Fibroblast of the conjunctiva (primary cell): ENCODE data around the gene FXN.
"Not testable (repeated sequence)": the region's sequence is repeated elsewhere in the genome, so short reads cannot be mapped to it uniquely, and the experiment has no call there.

Experiments
- DNase-seq: peaks from one replicate; pipeline ENCODE4 v3.0.0-alpha.2; 2010; ENCODE audit warnings: low read depth

The FXN gene

GRCh38 chr9:69035438-69036308 is at the start of gene FXN:
Gene FXN, plus strand, starts transcription at chr9:69035752. Its CDS starts 31 bp downstream, at chr9:69035783.
- peak; percentile 70 for DNase-seq

DNA sequence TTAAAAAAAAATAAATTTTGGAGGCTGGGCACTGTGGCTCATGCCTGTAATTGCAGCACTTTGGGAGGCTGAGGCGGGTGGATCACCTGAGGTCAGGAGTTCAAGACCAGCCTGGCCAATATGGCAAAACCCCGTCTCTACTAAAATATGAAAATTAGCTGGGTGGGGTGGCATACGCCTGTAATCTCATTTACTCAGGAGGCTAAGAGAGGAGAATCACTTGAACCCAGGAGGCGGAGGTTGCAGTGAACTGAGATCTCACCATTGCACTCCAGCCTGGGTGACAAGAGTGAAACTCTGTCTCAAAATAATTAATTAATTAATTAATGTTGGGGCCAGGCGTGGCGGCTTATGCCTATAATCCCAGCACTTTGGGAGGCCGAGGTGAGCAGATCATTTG is 48.6 kb upstream of the FXN start:
- DNase-seq: not testable (repeated sequence)

DNA sequence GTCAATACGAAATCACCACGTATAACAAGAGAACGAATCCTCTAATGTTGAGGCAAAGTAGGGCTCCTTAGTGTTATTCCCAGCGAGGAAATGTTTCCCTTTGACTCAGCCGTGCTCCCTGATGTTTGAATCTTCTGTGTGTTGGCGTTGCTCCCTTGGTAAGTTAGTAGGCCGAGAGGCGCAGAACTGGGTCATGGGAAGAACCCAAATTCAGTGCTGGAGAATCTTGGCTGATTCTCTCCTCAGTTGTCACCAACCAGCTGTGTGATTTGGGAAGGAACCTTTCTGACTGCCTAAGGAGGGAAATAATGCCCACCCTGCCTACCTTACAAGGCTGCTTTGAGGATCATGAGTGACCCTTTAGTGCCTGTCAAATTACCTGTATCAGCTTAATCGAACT is 44.1 kb upstream of the FXN start:
- no peak for DNase-seq

- no peak for DNase-seq
Observed at GRCh38 chr9:68995776-68996175, 39.8 kb upstream of the FXN start.

DNA sequence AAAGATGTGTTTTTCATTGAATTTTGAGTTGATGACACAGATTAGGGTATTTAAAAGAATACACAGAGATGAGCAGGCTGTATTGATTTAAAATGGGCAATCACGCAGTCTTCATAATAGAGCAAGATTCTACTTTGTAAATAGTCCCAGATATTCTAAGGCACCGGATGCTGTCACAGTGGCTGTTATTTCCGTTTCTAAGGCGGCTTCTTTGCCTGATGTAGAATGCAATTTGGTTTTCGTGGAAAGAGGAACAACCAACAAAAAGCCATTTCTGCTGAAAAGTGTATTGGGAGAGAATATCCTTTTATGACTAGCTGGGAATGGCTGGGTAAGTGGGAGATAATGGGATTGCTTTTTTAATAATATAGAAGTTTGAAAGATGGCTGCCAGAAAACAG is 39.1 kb upstream of the FXN start:
- DNase-seq: no peak

GRCh38 chr9:68997666-68998065 is 37.9 kb upstream of the FXN start:
- DNase-seq: no peak

- DNase-seq: no peak
Observed at GRCh38 chr9:68998385-68998784, 37.2 kb upstream of the FXN start.

- DNase-seq: no peak
Observed at GRCh38 chr9:68998812-68999211, 36.7 kb upstream of the FXN start.

DNA sequence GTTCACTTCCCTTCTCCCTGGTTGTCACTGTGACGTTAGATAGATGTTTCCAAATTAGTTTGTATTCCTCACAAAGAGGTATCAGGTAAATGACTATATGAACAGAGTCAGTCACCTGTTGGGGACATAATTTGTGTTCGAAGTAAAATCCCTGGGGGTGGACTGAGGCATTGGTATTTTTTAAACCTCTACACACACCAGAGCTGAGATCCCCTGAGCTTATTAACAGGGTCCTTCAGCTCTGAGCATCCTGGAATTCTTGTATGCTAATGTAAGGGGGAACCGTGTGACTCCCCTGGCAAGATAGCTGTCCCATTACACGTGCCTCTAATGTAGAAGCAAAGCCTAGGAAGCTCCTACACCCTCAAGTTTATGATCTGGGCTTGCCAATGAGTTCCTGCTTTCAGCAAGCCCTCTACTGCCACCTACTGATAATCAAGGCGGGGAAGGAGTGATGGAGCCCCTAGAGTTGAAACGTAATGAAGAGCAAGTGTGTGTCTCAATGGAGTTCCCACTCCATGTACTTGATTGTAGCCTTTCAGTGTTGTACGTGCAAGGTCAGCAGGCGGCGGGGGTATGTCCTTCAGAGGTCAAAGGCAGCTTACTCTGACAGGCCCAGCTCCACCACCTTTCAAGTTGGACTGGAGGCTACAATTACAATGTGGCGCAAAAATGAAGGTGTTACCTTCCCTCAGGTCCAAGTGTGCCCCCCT is 36.0 kb upstream of the FXN start:
- DNase-seq: peak; percentile 63

GRCh38 chr9:69001921-69002320 is 33.6 kb upstream of the FXN start:
- no peak for DNase-seq

- no peak for DNase-seq
Observed at GRCh38 chr9:69003051-69003450, 32.5 kb upstream of the FXN start.

DNA sequence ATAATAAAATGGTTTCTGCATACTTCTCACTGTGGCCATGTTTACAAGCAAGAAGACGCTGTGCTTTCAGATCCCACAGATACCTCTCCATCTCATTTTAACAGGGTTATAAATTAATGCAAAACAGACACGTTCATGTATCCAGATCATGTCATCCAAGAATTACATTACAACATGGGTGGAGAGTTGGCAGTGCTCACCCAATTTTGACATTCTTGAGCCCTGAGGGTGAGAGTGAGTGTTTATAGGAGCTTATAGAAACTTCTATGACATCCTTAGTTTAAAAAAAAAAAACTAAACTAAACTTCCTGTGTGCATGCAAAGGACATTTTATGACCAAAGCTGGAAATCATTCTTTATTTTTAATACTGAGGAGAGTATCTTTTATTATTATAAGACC is 30.7 kb upstream of the FXN start:
- DNase-seq: peak; percentile 44

GRCh38 chr9:69009708-69010107 is 25.8 kb upstream of the FXN start:
- DNase-seq: no peak

GRCh38 chr9:69012696-69013381 is 22.7 kb upstream of the FXN start:
- DNase-seq: no peak

GRCh38 chr9:69013382-69013727 is 22.2 kb upstream of the FXN start:
- no peak for DNase-seq

GRCh38 chr9:69014013-69014412 is 21.5 kb upstream of the FXN start, which contains the start of gene PRKACG:
Gene PRKACG, minus strand, starts transcription at chr9:69014113. Its CDS starts 21 bp downstream, at chr9:69014092.
- no peak for DNase-seq

DNA sequence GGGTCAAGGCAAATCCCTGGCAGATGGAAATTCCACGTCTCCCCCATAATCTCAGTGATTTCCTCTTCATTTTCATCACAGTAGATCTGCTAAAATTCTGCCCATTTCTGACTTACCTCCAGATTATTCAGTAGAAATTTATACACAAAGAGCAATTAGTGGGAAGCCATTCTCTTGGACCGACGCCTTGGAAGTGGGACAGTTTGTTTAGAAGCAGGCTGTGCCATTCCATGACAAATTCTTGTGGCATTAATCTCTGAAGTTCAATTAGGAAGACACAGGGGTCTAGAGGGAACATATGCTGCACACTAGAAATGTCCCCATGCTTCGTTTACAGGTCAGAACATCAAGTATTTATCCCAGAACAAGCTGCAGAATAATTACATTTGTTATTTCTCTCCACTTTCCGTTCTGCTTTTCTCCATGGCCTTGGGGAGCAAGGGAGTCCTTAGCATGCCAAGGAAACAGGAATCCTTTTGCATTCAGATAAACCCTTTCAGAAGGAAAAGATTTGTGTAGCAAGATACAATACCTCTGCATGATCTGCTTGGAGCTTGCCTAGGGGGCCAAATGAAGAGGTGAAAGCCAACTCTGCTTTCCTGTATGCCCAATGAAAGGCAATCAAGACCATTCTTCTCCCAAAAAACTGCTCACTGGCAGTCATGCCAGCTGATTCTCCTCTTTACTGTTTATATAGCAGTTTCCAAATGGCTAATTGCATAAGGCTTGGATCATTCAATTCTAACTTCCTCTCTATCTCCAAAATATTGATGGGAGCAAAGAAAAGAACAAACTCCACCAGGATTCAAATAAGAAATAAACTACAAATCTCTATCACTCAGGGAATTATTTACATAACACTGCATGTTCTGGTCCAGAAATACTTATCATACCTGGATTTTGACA is 19.1 kb upstream of the FXN start:
- DNase-seq: no peak

DNA sequence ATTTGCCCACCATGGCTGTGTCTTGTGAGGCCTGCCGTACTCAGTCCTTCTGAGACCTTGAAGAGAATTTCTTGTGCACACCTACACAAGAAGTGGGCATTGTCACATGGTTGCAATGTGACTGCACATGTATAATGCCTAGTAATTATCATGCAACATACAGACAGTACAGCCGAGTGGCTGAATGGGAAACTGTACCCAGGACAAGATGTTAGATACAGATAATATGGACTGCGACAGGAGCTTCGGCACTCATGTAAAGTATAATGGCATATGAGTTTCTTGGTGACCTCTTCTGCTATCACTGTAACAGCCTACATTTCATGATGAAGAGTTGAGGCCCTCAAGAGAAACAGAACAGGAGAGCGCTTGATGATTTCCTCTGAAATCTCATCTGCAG is 16.8 kb upstream of the FXN start:
- DNase-seq: no peak

- DNase-seq: no peak
Observed at GRCh38 chr9:69019808-69020207, 15.7 kb upstream of the FXN start.

- no peak for DNase-seq
Observed at GRCh38 chr9:69020301-69021145, 15.0 kb upstream of the FXN start.

GRCh38 chr9:69023650-69024049 is 11.9 kb upstream of the FXN start:
- DNase-seq: no peak
